HS-27A (cell line): Measurements from ENCODE around the gene SYNJ2.

Experiments used
- DNase-seq: peaks from one replicate; pipeline ENCODE4 v3.0.0-alpha.2; 2012; ENCODE audit warnings: low read depth, missing footprints

SYNJ2 gene

DNA sequence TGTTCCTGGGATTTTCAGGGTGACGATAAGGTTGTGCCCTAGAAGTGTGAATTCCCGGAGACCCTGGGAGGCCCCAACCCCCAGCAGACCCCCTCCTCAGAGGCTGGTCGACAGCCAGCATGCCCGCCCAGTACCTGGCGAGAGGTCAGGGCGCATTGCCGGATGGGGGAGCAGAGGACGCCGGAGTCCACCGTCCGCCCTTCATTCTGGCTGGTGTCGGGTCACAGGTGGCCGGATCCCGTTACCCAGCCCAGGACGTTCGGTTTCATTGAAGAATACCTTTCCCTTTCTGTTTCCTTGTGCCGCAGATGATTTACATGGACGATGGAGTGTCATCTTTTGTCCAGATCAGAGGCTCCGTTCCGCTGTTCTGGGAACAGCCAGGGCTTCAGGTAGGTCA, 61.3 kb downstream of the SYNJ2 start:
- no peak for DNase-seq

DNA sequence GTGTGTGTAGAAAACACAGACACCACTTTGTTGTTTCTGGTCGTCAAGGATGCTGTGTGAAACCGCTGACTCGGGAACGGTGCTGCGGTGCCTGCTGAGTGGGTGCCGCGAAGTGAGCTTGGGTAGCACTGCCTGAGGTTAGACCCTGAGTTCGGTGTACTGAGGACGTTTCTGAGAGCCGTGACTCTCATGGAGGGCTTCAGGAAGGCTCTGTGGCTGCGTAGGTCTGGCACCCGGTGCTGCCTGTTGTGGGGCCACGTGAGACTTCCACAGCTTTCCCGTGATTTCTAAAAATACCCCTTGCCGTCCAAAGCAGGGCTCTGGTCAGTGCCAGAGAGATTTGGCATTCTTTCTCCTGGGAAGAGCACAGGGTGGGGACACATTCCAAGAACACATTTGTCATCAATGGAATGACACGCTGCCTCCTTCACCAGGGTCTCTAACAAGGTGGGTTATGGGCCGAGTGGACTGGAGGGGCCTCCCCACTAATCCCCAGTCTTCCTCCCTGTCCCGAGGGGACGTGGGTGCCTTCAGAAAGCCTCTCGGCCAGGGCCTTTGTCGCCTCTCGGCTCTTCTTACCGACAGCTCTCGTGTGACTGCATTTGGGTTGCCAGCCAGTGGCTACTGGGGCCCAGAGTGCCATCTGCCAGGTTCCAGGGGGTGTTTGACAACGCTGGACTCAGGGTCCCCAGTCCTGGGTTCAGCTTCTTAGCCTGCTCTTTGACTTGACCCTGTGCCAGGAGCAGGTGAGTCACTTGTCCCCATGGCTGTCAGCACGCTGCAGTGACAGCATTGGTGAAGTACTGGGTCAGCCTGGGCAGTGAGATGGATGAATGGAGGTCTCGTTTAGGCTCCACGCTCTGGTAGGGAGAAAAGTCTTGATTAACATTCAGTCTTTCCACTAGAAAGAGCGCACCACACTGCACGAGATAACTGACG, 62.2 kb downstream of the SYNJ2 start:
- no peak for DNase-seq

DNA sequence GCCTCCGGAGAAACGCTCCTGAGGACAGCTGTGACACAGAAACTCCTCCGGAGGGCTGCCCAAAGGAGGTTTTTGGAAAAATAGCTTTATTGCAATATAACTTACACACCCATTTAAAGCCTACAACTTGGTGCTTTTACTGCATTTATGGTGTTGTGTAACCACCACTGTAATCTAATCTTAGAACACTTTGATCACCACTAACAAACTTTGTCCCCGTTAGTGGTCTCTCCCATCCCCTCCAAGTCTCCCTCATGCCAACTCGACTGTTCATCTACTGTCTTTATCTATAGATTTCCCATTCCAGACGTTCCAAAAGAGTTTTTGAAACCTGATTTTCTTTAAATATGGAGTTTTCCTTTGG, 62.8 kb downstream of the SYNJ2 start:
- no peak for DNase-seq

DNA sequence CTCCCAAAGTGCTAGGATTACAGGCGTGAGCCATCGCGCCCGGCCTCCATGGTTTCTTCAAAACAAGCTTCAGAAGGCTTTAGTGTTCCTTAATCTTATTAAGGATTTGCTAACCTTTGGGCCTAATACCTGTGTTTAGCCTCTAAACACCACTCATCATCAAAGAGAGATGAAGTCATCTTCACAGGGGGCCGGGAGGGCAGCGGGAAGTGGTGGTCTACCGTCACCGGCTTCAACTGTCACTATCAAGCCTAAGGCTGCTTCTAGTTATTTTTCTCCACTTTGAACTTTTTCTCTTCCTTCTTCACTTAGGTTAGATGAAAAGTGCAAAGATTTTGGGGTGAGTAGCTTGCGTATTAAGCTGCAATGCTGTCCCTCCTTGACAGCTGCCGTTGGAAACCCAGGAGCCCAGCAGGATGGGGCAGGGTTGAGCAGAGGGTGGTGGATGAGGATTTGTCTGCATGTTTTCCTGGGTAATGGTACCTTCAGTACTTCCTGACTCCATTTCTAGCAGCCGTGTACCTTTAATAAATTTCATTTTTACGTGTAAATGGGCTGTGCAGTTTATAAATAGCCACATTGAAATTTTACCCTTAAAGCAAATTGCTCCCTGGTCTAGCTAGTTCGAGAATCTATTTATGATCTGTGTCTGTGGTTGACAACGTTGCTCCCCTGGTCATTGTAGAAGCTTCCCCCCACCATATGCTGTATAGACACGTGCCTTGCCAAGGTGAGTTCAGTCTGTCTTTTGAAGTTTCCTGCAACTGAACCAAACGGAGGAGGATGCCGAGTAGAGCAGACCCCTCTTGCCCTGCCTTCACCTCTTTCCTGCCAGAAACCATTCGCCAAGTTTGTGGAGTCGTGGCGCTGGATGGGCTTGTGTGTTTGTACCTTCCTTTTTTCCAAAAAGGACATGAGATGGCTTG, 64.8 kb downstream of the SYNJ2 start:
- DNase-seq: no peak

DNA sequence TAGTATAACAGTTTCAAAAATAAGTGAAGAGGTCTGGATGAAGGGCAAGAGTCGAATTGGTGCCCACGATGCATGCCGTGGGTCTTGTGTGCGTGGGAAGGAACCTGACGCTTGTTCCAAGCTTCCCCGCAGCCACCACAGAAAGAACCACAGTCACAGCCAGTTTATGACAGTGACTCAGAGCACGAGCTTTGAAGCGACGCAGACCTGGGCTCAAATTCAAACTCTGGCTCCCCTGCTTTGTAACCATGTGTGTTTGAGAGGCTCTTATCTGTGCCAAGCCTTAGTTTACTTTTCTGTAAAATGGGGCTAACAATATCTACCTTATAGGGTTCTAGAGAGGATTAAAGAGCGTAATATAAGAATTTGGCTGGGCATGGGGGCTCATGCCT, 65.5 kb downstream of the SYNJ2 start:
- no peak for DNase-seq

DNA sequence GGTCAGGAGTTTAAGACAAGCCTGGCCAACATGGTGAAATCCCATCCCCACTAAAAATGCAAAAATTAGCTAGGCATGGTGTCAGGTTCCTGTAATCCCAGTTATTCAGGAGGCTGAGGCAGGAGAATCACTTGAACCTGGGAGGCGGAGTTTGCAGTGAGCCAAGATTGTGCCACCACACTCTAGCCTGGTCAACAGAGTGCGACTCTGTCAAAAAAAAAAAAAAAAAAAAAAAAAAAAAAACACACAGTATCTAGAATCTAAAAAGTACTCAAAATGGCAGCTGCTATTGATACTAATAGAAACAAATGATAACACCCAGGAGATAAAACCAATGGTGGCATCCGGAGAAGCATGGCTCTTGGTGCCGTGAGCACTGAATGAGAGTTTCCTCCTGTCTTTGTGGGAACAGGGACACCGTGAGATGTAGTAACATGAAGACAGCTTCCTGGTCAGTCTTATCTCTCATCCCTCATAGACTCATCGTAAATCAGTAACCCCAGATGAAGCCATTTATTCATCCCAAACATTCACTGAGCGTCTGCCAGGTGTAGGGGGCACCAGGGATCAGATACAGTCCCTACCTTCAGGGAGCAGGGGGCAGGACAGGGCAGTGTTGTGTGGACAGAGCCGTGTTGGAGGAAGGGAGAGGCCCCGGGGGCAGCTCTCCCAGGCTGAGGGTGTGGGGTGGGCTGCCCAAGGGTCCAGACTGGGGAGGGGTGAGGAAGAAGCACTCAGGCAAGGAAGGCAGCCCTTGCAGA, 66.1 kb downstream of the SYNJ2 start:
- DNase-seq: no peak

DNA sequence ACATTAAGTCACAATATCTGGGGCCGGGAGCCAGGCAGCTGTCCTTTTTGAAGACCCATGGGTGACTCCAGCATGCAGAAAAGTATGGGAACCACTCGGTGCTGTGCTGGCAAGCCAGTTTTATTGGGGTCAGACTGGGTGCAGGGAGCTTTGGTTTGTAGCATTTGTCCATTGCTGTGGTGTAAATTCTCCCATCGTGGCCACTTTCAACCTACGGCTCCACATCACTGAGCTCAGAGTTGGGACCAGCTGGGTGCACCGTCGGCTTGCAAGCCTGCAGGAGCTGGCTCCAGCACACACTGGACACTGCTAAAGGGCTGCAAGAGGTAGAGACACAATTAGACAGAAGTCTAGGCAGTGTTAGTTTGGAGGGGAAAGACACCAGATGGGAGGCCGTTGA, 66.9 kb downstream of the SYNJ2 start:
- DNase-seq: no peak

DNA sequence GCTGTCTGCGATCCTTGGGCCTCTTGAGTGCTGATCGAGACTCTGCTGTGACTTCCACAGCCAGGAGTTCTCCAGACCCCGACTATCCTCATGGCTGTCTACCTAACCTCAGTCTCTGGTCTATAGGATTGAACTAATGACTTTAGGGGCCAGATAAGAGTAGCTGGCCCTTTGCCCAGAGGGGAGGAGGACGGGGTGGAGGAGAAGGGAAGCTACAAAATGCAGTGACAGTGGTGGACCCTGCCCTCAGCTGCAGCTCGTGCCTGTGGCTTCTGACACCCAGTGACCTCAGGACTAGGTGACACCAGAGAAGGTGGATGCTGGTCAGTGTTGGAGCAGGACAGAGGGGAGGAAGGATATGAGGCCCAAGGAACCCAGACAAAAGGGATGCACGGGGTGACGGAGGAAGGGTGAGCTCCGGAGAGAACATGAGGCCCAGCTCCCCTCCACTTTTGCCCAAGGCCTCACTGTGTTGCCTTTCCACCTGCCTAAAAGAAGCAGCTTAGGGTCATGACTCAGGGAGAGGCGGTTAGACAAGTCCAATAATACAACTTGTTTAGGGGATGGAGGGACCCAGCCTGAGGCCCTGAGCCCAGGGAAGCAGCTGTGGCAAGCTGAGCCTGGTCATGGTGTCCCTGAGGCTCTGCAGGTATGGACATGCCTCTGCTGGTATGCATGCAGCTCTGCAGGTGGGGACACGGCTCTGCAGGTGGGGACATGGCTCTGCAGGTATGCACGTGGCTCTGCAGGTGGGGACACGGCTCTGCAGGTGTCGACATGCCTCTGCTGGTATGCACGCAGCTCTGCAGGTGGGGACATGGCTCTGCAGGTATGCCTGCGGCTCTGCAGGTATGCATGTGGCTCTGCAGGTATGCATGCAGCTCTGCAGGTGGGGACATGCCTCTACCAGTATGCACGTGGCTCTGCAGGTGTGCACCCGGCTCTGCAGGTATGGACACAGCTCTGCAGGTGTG, 67.7 kb downstream of the SYNJ2 start:
- DNase-seq: no peak

DNA sequence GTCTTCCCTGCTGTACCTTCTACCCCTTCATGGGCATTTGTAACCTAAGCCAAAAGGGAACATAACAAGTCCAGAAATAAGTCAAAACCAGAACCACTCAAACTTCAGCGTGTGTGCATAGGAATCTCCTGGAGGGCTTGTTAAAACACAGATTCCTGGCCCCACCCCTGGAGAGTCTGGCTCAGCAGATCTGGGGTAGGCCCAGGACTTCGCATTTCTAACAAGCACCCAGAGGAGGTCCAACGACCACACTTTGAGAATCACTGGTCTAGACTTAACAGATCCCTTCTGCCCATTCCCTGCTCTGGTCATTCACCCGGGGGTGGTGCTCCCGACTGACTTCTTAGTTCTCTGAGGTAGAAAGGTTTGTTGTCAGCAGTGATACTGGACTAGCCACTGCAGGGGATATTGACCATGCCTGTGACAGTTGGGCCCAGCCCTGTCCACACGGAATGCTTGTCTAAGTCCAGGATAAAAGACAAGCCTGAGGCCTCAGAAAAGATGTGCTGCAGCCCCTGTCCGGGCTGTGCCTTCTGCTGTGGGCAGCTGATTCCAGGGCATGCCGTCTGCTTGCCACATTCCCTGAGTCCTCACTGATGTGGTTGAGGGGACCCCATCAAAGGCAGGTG, 68.6 kb downstream of the SYNJ2 start:
- no peak for DNase-seq

DNA sequence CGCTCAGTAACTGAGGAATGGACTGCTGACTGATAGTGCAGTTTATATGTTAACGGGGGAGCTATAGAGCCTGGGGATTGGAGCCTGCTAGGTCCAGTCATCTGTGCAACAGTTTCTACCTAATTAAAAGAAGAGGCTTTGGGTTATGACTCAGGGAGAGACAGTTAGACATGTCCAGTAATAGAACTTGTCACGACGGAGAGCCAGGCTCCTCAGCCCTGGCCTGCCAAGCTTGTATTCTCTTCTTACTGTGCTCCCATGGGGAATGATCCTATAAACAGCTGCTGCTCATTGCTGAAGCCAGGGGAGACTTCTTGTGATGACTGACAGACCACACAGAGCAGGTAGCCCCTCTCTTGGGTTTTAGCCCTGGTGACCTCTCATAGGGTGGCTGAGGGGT, 69.3 kb downstream of the SYNJ2 start:
- DNase-seq: no peak

DNA sequence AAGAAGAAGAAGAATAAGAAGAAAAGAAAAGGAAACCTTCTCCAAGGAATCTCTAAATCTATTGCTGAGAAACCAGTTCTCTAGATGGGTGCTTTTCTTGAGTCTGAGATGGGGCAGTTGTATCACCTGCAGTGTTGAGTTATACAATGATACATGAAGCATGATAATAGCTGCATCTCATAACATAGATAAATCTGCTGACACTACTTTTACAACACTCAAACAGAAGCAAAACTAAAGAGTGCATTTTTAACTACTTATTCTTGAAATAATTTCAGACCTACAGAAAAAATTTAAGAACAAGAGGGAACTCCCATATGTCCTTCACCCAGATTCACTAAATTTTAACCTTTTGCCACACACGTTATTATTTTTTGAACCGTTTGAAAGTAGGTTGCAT, 70.3 kb downstream of the SYNJ2 start:
- DNase-seq: no peak

DNA sequence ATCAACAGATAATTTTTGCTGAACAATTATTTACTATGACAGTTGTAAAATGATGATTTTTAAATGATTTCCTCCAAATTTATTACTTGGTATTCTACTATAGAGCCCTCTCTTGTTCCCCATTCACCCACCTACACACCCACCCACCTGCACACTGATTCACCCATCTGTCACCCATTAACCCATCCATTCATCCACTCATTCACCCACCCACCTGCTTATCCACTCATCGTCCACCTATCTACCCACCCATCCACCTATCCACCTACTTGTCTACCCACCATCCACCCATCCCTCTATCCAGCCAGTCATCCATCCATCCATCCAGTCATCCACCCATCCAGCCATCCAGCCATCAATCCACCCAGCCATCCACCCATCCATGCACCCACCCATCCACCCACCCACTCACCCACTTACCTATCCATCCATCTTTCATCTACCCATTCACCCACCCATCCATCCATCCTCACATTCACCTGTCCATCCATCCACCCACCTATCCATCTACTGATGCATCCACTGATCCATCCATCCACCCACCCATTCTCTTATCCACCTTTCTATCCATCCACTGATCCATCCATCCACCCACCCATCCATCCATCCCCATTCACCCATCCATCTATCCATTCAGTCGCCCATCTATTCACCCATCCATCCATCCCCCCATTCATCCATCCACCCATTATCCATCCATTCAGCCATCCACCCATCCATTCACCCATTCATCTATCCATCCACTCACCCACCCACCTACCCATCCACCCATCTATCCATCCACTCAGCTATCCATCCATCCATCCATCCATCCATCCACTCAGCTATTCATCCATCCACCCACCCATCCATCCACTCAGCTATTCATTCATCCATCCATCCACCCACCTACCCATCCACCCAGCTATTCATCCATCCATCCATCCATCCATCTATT, 72.0 kb downstream of the SYNJ2 start:
- DNase-seq: no peak

DNA sequence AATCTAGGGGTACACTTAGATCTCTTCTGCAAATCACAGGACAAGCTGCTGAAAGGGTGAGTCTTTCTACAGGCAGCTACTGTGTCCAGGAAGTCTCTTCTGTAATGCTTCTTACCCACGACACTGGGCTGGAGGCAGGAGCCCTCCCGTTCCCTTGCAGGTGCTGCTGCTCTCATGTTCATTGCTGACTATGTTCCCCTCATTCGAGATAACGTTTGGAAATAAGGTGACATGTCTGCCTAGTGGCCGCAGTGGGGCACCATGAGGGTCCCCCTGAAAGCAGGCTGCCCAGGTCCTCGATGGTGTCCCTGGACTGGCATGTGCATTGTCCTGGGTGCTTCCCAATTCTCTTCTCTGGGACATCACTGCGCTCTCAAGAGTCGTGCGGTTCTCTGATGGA, 74.7 kb downstream of the SYNJ2 start:
- DNase-seq: no peak

DNA sequence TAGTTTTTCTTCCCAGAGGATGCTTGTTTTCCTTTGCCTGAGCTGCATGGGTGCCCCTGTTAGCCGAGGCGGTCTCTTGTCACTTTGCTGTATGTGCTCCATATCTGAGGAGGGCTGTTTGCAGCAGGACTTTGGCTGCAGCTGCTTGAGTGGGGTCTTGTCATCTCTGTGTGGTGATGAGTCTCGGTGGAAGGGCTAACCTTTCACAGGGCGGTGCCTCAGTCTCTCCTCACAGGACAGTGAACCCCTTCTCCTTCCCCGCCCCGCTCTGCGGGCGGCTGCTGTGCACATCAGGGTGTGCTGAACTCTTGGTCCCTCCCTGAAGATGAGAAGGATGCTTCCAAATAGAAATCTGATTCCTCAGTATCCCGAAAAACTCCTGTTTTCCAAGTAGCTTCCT, 75.1 kb downstream of the SYNJ2 start:
- no peak for DNase-seq

DNA sequence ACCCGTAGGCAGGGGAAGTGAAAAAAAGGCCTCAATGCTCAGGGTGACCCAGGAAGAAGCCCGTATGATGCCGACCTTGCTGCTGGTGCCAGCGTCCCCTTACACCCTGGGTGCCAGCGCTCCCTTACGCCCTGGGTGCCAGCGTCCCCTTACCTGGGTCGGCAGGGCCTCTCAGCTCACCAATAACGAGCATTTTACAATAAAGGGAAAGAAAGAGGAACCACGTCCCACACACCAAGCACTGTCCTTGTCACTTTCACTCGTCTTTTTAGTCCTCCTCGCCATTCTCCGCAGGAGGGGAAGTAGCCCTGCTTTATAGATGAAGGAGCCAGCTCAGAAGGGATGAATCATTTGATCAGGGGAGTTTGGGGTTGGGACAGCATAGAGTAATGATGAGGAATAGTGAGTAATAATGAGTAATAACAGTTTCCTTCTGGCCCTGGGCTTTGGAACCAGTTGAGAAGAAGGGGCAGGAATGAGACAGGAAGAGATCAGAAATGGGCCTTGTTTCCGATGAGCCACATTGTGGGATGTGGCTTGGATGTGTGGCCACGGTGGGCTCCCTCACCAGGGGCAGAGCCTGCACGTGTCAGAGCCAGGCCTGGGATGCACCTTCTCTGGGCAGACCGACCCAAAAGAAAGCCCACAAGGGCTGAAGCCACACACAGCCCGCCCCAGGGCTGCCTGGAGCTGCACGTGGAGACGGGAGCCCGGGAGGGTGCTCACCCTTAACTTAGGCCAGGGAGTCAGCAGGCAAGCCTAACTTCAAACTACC, 75.7 kb downstream of the SYNJ2 start:
- DNase-seq: peak; percentile 91

DNA sequence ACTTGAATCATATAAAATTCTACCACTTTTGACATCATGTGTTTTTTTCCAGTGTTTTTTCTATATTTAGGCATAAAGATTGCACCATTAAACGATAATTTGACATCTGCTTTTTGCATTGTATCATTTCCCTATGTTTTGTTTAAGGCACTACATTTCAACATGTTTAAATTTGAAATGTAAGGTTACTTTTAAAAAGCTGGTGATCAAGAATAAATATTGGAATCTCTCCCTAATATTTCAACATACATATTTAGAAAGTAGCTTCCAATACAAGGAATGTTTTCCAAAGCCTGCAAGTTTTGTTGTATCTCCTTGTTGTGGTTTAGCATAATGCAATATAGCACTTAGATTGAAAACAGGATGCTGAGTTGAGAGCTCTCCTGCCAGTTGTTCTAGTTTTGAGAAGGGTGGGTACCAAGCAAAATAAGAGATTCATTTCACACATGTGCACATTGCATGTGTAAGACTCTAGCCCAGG, 76.5 kb downstream of the SYNJ2 start:
- DNase-seq: no peak

DNA sequence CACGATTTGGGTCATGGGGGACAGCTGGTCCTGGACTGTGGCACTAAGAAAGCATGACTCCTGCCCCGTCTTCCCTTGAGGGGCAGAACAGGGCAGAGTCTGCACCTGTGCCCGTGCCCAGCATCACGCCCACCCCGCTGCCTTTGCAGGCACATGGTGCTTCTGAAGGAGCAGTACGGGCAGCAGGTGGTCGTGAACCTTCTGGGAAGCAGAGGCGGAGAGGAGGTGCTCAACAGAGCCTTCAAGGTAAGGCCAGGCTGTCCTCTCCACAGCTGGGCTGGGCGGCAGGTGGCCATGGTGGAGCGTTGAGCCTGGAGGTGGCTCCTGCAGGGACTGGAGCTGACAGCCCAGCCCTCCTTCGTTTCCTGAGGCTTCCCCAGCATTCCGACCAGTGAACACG, 77.4 kb downstream of the SYNJ2 start:
- DNase-seq: no peak
